ENCODE results near the gene HRAS.

HRAS gene

DNA sequence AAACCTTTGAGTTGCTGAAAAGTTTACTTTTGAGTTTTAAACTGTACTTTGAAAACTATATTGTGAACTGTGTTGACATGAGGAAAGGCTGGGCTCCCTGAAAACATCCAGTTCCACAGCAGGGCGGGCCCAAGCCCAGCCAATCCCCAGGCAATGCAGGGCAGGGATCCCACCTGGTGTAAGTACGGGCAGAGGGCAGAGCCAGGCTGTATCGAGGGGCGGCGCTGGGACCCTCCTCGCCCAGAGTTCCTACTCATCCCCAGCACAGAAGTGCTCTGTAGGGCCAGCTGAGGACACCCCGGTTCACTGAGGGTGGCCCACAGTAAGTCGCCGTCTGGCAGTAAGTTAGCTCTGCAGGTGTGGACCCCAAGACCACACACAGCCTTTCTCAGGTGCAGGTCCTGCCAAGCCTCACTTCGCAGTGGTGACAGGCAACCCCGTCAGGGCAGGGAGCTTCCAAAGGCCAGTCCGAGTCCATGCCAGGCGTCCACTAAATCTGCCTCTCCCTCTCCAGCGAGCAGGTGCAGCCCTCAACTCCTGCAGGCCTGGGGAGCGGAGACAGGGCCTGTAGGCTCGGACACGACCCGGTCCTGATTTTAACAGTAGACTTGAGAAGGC is 31.7 kb upstream of the HRAS start:
- FAIRE-seq = no peak

DNA sequence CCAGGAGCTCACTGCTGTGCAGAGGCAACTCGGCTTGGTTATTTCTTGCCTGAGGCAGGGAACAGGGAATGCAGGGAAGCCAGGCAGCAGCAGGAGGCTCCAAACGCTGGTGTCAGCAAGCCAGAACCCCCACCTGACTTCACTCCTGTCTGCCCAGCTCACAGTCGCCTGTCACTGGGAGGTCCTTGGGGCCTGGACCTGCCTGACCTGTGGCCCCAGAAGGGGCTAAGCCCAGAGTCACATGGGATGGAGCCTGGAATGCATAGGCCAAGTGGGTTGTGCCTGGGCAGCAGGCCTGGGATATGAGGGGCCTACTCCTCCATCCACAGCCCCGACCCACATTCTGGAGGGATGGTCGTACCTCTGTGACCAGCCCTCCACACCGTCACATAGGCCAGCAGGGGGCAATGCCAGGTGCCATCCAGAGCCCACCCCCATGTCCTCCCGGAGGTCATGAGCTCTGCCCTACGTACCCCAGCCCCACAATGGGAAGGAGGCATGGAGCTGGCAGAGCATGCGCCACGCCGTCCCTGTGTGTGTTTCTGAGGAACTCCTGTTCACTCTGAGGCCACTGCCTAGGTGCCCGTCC is 30.6 kb upstream of the HRAS start:
- FAIRE-seq = no peak

DNA sequence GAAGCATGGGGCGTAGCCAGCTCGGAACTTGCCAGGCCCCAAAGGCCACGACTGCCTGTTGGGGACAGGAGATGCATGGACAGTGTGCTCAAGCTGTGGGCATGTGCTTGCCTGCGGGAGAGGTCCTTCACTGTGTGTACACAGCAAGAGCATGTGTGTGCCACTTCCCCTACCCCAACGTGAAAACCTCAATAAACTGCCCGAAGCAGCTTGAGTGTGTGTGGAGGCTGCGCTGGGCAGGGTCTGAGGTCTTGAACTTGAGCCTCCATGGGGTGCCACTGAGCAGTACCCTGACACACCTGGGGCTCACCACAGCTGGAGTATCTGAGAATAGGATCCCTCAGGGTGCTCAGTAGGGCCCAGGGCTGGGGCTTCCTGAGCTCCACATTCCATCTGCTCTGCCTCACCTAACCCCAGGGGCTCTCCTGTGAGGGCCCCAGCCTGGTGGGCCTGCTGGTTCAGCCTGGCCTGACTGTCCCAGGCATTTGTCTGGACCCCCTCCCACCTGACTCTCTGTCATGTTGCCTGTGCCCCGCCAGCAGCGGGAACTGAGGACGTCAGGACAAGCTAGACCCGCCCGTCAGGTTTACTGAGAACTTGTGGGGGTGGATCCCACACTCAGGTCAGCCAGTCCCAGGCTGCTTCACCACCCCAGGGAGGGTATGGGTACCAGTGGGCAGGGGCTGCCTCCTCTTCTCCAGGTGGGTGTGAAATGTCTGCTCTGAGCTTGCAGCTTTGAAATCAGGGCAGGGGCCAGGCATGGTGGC is 28.6 kb upstream of the HRAS start:
- FAIRE-seq = no peak

DNA sequence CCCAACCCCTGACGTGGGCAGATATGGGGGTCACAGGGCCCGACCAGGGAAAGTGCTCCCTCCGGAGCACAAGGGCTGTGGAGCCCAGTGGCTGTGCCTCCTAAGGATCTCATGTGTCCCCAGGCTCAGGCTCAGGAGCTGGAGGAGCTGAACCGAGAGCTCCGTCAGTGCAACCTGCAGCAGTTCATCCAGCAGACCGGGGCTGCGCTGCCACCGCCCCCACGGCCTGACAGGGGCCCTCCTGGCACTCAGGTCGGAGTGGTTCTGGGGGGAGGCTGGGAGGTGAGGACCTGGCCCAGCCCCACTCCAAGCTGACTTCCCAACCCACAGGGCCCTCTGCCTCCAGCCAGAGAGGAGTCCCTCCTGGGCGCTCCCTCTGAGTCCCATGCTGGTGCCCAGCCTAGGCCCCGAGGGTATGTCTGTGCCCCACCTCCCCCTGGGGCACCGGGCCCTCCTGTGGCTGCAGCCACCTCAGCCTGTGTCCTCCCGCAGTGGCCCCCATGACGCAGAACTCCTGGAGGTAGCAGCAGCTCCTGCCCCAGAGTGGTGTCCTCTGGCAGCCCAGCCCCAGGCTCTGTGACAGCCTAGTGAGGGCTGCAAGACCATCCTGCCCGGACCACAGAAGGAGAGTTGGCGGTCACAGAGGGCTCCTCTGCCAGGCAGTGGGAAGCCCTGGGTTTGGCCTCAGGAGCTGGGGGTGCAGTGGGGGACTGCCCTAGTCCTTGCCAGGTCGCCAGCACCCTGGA is 27.9 kb upstream of the HRAS start:
- FAIRE-seq = no peak

DNA sequence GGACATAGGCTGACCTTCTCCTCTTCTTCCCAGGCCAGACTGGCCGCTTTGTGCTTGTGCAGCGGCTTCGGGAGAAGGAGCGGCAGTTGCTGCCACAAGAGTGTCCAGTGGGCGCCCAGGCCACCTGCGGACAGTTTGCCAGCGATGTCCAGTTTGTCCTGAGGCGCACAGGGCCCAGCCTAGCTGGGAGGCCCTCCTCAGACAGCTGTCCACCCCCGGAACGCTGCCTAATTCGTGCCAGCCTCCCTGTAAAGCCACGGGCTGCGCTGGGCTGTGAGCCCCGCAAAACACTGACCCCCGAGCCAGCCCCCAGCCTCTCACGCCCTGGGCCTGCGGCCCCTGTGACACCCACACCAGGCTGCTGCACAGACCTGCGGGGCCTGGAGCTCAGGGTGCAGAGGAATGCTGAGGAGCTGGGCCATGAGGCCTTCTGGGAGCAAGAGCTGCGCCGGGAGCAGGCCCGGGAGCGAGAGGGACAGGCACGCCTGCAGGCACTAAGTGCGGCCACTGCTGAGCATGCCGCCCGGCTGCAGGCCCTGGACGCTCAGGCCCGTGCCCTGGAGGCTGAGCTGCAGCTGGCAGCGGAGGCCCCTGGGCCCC is 26.8 kb upstream of the HRAS start:
- FAIRE-seq = no peak

- no peak for FAIRE-seq
Observed at GRCh38 chr11:561148-562003, 26.0 kb upstream of the HRAS start.

GRCh38 chr11:560305-561147 is 25.1 kb upstream of the HRAS start, which contains the start of the genes LMNTD2 and RASSF7:
Gene LMNTD2 (minus strand): TSS chr11:560738. CDS start chr11:560716, 22 bp downstream.
Gene RASSF7 (plus strand): TSS chr11:560970. CDS start chr11:561769, 799 bp downstream.
- FAIRE-seq = no peak

DNA sequence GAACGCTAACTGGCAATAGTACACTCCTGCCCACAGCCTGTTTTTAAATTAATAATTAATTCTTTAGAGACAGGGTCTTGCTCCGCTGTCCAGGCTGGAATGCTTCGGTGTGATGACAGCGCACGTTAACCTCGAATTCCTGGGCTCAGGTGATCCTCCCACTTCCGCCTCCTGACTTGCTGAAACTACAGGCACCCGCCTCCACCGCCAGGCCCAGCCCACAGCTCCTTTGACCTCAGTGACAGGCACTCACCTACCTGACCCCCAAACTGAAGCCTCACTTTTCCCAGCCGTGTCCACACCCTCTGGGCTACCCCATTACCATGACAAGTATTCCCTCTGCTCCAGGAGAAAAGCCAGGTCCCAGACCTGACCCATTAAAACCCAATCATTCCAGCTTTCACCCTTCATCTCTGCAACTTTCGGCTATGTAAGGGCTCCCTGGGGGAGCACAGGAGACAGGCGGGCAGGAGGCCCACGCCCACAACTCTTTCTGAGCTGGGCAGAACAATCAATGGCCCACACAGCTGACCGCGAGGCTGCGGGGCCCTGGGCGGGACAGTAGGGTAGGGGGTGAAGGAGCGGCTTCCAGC is 24.4 kb upstream of the HRAS start:
- no peak for FAIRE-seq

DNA sequence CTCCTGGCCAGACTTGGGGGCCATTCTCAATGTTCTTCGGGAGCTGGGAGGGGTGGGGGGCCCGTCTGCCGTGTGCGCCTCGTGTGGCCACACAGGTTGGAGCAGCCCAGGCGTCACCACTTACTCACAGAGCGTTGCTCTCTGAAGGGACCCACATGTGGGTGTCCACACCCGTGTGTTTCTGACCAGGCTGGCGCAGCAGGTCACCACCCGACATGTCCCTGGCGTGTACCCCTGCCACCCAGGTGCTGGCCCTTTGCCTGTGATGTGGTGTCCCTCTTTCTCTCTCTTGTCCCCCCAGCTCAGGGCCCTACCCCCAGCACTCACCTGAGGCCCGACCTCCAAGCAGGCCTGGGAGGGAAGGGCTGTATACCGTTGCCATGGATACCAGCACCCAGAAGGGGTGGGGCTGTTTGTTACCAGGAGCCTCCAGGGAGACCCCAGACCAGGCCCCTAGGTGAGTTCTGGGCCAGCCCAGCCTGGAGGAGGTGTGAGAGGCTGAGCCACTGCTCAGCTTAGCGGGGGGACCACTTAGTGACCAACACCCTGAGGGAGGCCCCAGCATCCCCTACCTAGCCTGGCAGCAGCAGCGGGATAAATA is 23.7 kb upstream of the HRAS start:
- FAIRE-seq = no peak

DNA sequence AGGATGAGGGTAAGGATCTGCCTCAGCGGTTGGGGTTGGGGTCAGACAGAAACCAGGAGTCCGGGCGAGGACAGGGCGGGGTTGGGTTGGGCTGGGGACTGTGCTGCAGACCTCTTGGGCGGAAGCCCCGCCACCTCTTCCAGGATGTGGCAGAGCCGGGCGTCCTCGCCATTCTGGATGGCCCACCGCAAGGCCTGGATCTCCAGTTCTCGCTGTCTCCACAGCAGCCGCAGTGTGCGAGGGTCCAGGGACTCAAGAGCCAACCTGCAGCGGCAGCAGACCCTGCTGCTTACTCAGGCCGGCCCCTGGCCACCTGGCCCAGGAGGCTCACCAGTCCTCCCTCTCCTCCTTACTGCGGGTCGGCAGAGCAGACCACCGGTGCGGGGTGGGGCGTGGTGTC is 23.1 kb upstream of the HRAS start:
- FAIRE-seq = no peak

DNA sequence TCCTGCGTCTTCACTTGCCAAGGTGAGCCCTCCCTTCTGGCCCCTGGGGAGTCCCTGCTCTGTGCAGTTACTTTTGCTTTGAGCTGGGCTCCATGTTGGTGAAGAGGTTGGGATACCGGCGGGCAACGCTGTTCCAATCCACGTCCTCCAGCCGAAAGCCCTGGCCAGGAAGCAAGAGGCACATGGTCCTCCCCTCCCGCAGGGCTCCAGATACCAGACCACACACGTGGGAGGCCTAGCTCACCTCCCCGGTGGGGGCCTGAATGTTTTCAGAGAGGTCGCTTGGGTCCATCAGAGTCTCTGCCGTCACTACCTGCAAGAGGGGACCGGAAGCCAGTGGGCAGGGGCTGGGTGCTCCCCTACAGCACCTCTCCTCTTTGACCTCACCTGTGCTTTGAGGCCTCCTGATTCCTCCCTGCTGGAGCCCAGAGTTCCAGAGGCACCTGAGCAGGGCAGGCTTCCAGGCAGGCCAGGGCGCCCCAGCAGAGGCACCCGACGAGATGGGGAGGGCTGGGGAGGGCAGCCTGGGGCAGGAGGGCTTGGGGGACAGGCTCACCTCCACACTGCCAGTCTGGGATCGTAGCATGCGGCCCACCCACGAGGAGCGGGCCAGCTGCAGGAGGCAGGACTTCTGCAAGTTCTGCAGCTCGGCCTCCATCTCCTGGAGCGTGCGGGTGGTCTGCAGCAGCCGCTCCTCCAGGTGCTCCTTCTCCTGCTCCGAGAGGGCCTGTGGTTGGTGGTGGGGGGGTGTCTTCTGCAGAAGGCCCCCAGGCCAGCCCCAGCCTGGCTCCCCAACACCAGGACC is 22.2 kb upstream of the HRAS start:
- FAIRE-seq = no peak

- no peak for FAIRE-seq
Observed at GRCh38 chr11:556662-557256, 21.4 kb upstream of the HRAS start.

DNA sequence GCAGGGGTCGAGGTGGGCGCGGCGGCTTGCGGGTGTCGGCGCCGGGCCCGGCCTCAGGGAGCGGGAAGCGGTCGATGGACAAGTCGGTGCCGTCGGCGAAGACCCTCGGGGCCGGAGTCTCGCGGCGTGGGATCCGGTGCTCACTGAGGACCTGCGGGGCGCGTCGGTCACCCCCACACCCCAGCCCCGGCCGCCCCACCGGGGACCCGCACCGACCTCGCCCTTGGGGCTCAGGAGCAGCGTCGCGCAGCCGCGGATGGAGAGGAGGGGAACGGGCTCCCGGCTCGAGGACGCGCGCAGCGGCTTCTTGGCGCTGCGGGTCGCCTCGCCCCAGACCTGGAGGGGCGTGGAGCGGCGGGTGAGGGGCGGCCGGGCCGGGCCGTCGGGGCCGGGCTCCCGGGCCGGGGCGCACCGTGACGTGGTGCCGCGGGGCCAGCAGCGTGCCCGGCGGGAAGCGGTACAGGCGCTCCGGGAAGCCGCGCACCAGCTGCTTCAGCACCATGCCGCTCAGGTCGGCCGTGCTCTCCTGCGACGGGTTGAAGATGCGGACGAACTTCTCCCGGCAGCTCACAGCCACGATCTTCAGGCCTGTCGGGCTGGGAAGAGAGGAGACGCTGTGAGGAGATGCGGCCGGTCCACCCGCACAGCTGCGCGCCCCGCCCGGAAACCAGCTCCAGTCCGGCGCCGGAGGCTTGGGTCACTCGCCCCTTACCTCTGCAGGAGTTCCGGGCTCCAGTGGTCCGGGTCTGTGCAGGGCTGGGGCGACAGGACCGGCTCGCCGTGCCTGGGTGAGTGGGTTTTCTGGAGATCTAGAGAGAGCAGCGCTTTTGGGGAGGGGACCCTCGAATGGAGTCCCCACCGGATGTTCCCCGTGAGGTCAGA is 20.6 kb upstream of the HRAS start:
- no peak for FAIRE-seq

DNA sequence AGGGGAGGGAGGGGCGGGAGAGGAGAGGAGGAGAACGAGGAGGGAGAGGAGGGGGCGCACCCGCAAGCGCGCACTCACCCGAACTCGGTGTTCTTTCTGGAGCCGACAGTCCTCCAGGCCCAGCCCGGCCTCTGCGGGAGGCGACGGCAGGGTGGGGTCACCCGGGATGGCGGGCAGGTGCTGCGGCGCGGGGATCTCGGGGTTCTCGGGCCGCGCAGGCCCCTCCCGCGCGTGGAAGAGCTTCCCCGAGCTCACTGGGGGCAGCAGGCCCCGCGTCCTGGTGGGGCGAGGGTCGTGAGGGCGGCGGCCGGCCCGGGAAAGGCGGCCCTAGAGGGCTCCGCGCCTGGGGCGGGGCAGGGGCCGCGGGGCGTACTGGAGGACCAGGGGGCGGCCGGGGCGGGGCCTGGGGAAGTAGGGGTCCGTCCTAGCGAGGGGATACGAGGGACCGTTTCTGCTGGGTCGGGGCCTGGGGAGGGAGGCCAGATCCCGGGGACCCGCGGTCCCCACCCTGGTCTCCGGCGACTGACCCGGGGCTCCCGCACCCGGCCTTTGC is 19.9 kb upstream of the HRAS start:
- no peak for FAIRE-seq

GRCh38 chr11:554428-555226 is 19.3 kb upstream of the HRAS start:
- no peak for FAIRE-seq

- FAIRE-seq = no peak
Observed at GRCh38 chr11:553988-554340, 18.6 kb upstream of the HRAS start.

Measured in endometrium (tissue), 2 donors.